Epithelial cell of alveolus of lung (primary cell): ENCODE results near the gene DSC1. TPM values are rescaled to one million over a fixed set of nuclear protein-coding genes. Genes with fewer than 3 reads are reported as not detected.

ENCODE experiments used
- total RNA-seq: library from RNA; depleted of rRNA; stranded (reverse); fragments of >200 nt; gene quantifications from 2 replicates; pipeline ENCODE4 v1.2.1, GENCODE V29; 2015

DSC1 gene
- not detected in 2 replicates for total RNA-seq

GRCh38 chr18:31162825-31163435 is at the start of gene DSC1:
TSS of gene DSC1 (minus strand) at chr18:31162856. CDS start at chr18:31162594, 262 bp downstream.

GRCh38 chr18:31102025-31102684 is 60.5 kb downstream of the DSC1 start, which contains the start of gene DSC2:
TSS of gene DSC2 (minus strand) at chr18:31102421. CDS start at chr18:31101971, 450 bp downstream.

Other genes starting within 250 kb of the DSC1 start
- 1.4 and 2.5 TPM in 2 replicates for gene DSC3, start 120.1 kb downstream of the DSC1 start, total RNA-seq
- gene DSC2, start 60.4 kb downstream of the DSC1 start, total RNA-seq: 0.96 and 1.7 TPM in 2 replicates
- not detected in 2 replicates for gene DSG1, start 155.3 kb upstream of the DSC1 start, total RNA-seq
- not detected in 2 replicates for gene DSG4, start 213.9 kb upstream of the DSC1 start, total RNA-seq